PC-3 (cell line): ENCODE results near the gene TARS3. TPM values are rescaled to one million over a fixed set of nuclear protein-coding genes. Genes with fewer than 3 reads are reported as not detected.
A peak's percentile ranks its signal among the peaks of the same experiment; 100 is the strongest.

Source experiments
- ATAC-seq: fragments of 200-7000 bp; cut with Tn5 transposase; 2 replicates; pipeline ENCODE4 v1.9.1; 2020; ENCODE audit warnings: mild to moderate bottlenecking, moderate library complexity
- BruUV-seq: library from RNA; stranded (reverse); fragments of 400-500 nt; replicated peaks from 2 replicates; lab custom pipeline; 2021; lab: Mats Ljungman, UMichigan
- CTCF ChIA-PET: fragments of 300-600 bp; sonication (Branson Sonifier 250); formaldehyde crosslinking; loops from one replicate; lab custom pipeline; 2022; ENCODE audit warnings: antibody characterized with exemption; lab: Charles Lee
- POLR2A ChIA-PET: fragments of 300-600 bp; sonication (Branson Sonifier 250); formaldehyde crosslinking; loops from one replicate; lab custom pipeline; 2022; ENCODE audit warnings: antibody characterized with exemption; ENCODE audit not compliant: unreplicated experiment; lab: Charles Lee
- DNase-seq: peaks from one replicate; pipeline ENCODE4 v3.0.0-alpha.2; 2015
- H2AFZ ChIP-seq: fragments of 300-600 bp; sonication (generic); 2 replicates; pipeline ENCODE4 v1.6.0; 2016; ENCODE audit warnings: antibody characterized with exemption, low read length
- H3F3A ChIP-seq: fragments of 300-600 bp; sonication (generic); one replicate; pipeline ENCODE4 v1.6.0; 2017; ENCODE audit warnings: antibody characterized with exemption, low read length, control low read depth, mild to moderate bottlenecking; ENCODE audit not compliant: unreplicated experiment
- H3K27ac ChIP-seq: fragments of 300-600 bp; sonication (generic); 2 replicates; pipeline ENCODE4 v1.5.1; 2016; ENCODE audit warnings: mild to moderate bottlenecking, low read length
- H3K27me3 ChIP-seq: fragments of 300-600 bp; sonication (generic); 2 replicates; pipeline ENCODE4 v1.6.1; 2016; ENCODE audit warnings: low read length, mixed read lengths
- H3K36me3 ChIP-seq: fragments of 300-600 bp; sonication (generic); 2 replicates; pipeline ENCODE4 v1.6.1; 2016; ENCODE audit warnings: low read depth, mixed run types, low read length, mixed read lengths
- H3K4me1 ChIP-seq: fragments of 300-600 bp; sonication (generic); 2 replicates; pipeline ENCODE4 v1.5.1; 2016; ENCODE audit warnings: low read length; ENCODE audit not compliant: insufficient read depth
- H3K4me2 ChIP-seq: fragments of 300-600 bp; sonication (generic); 2 replicates; pipeline ENCODE4 v1.6.0; 2016; ENCODE audit warnings: low read length
- H3K4me3 ChIP-seq: fragments of 300-600 bp; sonication (generic); 2 replicates; pipeline ENCODE4 v1.5.1; 2016; ENCODE audit warnings: mild to moderate bottlenecking, low read length, mixed read lengths
- H3K79me2 ChIP-seq: fragments of 300-600 bp; sonication (generic); 2 replicates; pipeline ENCODE4 v1.6.1; 2017; ENCODE audit warnings: low read length, mixed read lengths
- H3K9ac ChIP-seq: fragments of 300-600 bp; sonication (generic); 2 replicates; pipeline ENCODE4 v1.6.0; 2016; ENCODE audit warnings: mild to moderate bottlenecking, low read length
- H3K9me2 ChIP-seq: fragments of 300-600 bp; sonication (generic); replicated peaks from 2 replicates; pipeline ENCODE4 v1.6.1; 2016; ENCODE audit warnings: mixed run types, low read length, mixed read lengths
- H3K9me3 ChIP-seq: fragments of 300-600 bp; sonication (generic); 2 replicates; pipeline ENCODE4 v1.6.1; 2016; ENCODE audit warnings: low read length, mixed read lengths
- H4K20me1 ChIP-seq: fragments of 300-600 bp; sonication (generic); 2 replicates; pipeline ENCODE4 v1.6.1; 2016; ENCODE audit warnings: low read length, mixed read lengths
- CTCF ChIP-seq: fragments of 300-600 bp; sonication (generic); conservative IDR thresholded peaks from 2 replicates; pipeline ENCODE4 v1.5.1; 2017; ENCODE audit warnings: antibody characterized with exemption, low read depth, mild to moderate bottlenecking, low read length
- EZH2 ChIP-seq: fragments of 300-600 bp; sonication (generic); IDR thresholded peaks from one replicate; pipeline ENCODE4 v1.6.1; 2017; ENCODE audit warnings: antibody characterized with exemption, mild to moderate bottlenecking, low read length; ENCODE audit not compliant: unreplicated experiment
- EZH2phosphoT487 ChIP-seq: fragments of 300-600 bp; sonication (generic); IDR thresholded peaks from 2 replicates; pipeline ENCODE4 v1.6.1; 2018; ENCODE audit warnings: mild to moderate bottlenecking, antibody characterized with exemption, low read length, borderline replicate concordance
- intact Hi-C: fragments of 100-400 bp; cut with micrococcal nuclease; formaldehyde crosslinking; loops from 2 replicates; pipeline ENCODE4 v1.9.0; 2023
- total RNA-seq: library from RNA; depleted of rRNA; stranded (reverse); fragments of >200 nt; gene quantifications from 2 replicates; pipeline ENCODE4 v1.2.3, GENCODE V29; 2014

TARS3 gene
- total RNA-seq, 1 experiment from 2014 or later: 5.4 TPM

GRCh38 chr15:101697488-101697887 is 26.8 kb downstream of the TARS3 start:
- Histone ChIP-seq H3K4me2 (no peak overlapping the region), H3K79me2 (no peaks in the 10 kb centered on the region), H3K9ac (no peak overlapping the region), H3F3A (no peaks in the 10 kb centered on the region), H3K9me2 (no peaks in the 10 kb centered on the region), H4K20me1 (no peaks in the 10 kb centered on the region), H3K27me3 (no peaks in the 10 kb centered on the region), H3K4me3 (no peak overlapping the region), H3K4me1 (no peaks in the 10 kb centered on the region), H3K9me3 (no peaks in the 10 kb centered on the region), H2AFZ (no peak overlapping the region), H3K27ac (no peak overlapping the region), H3K36me3 (no peaks in the 10 kb centered on the region; the same call in 1 of the 2 replicates)
- POLR2A ChIA-PET: no interaction called here
- TF ChIP-seq EZH2 (no peak), EZH2phosphoT487 (no peak), CTCF (no peak)
- CTCF ChIA-PET: no interaction called here
- BruUV-seq: no TSS peak
- ATAC-seq: no peak
- DNase-seq: no peak
- intact Hi-C loops: no loop called here

- DNase-seq (no peak), ATAC-seq (no peak)
- POLR2A ChIA-PET: no interaction called here
- Histone ChIP-seq H3K79me2 (no peaks in the 10 kb centered on the region), H3K4me1 (no peaks in the 10 kb centered on the region), H3K4me2 (no peak overlapping the region), H3K9me2 (no peaks in the 10 kb centered on the region), H3K36me3 (no peaks in the 10 kb centered on the region; the same call in 1 of the 2 replicates), H3K9me3 (no peaks in the 10 kb centered on the region), H3K4me3 (no peak overlapping the region), H3F3A (no peaks in the 10 kb centered on the region), H3K27me3 (no peaks in the 10 kb centered on the region), H3K9ac (no peak overlapping the region), H4K20me1 (no peaks in the 10 kb centered on the region), H2AFZ (no peak overlapping the region), H3K27ac (no peak overlapping the region)
- intact Hi-C loops: no loop called here
- TF ChIP-seq EZH2phosphoT487: no peak
- TF ChIP-seq CTCF: no peak
- TF ChIP-seq EZH2: no peak
- CTCF ChIA-PET: no interaction called here
- BruUV-seq: no TSS peak
Measured at GRCh38 chr15:101696829-101697228, 27.4 kb downstream of the TARS3 start.

- ATAC-seq (no peak), DNase-seq (peak; percentile 9)
- Histone ChIP-seq H3K4me1 (no peaks in the 10 kb centered on the region), H3K27me3 (no peaks in the 10 kb centered on the region), H3K27ac (no peak overlapping the region), H3K9me2 (no peaks in the 10 kb centered on the region), H3F3A (no peaks in the 10 kb centered on the region), H3K9ac (no peak overlapping the region), H3K4me3 (no peak overlapping the region), H3K9me3 (no peaks in the 10 kb centered on the region), H2AFZ (no peak overlapping the region), H3K4me2 (no peak overlapping the region), H3K79me2 (no peaks in the 10 kb centered on the region), H4K20me1 (no peaks in the 10 kb centered on the region), H3K36me3 (no peaks in the 10 kb centered on the region)
- BruUV-seq: no TSS peak
- TF ChIP-seq EZH2 (no peak), CTCF (peak; percentile 35; the same call in 1 of the 2 replicates), EZH2phosphoT487 (no peak)
- CTCF ChIA-PET: no interaction called here
- intact Hi-C loops: no loop called here
- POLR2A ChIA-PET: no interaction called here
Measured at GRCh38 chr15:101694261-101694660, 30.0 kb downstream of the TARS3 start.
